B cell (primary cell): Measurements from ENCODE around the gene AATK.

Experiments used
- EZH2 ChIP-seq: IDR thresholded peaks from 2 replicates; pipeline ENCODE4 v1.6.1; 2012; ENCODE audit warnings: borderline replicate concordance, low read depth, mild to moderate bottlenecking, moderate library complexity, low read length; ENCODE audit not compliant: insufficient read depth, poor library complexity, severe bottlenecking
- TF ChIP-seq, protein P1 (sequence below): fragments of 200-600 bp; IDR thresholded peaks from one replicate; pipeline ENCODE4 v1.8.0; 2022; ENCODE audit warnings: antibody characterized with exemption, mild to moderate bottlenecking

DNA sequence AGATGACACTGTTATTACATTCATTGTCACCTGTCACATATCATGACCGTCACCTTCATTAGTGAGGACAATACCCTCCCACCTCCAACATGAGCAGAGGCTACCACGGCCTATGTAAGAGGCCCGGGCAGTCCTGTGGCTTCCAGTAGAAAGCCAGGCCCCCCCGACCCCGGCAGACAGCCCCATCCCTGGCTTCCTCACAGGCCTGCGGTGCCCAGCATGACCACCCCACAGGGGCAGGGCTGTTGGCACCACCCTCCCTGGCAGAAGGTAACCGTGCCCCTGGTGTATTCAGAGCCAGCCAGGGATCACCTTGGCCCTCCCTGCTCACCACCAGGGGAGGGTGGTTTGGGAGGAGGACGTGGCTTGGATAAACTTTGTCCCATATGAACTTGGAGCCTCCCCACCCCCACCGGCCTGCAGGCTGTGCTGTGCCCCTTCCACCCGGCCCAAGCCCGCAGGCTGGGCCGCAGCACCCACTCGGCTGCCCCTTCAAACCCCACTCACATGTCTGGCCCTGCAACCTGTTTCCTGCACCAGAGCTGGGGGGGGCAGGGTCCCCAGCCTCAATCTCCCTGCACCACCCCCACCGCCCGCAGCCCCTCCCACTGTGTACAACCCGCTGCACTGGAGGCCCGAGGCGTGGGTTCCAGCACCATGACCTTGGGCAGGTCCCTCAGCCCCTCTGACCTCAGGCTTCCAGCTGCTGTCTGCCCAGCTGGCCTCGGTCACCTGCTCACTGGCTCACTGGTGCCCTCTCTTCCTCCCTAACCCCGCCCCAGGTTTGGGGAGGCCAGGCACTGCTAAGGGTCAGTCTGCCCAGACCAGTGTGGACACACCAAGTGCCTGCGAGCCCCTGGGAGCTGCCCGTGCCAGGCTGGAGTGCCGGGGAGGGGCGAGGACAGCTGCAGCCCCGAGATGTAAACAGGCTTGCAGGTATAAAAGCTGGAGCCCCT is 12.4 kb upstream of the AATK start:
- TF ChIP-seq, protein P1, sequence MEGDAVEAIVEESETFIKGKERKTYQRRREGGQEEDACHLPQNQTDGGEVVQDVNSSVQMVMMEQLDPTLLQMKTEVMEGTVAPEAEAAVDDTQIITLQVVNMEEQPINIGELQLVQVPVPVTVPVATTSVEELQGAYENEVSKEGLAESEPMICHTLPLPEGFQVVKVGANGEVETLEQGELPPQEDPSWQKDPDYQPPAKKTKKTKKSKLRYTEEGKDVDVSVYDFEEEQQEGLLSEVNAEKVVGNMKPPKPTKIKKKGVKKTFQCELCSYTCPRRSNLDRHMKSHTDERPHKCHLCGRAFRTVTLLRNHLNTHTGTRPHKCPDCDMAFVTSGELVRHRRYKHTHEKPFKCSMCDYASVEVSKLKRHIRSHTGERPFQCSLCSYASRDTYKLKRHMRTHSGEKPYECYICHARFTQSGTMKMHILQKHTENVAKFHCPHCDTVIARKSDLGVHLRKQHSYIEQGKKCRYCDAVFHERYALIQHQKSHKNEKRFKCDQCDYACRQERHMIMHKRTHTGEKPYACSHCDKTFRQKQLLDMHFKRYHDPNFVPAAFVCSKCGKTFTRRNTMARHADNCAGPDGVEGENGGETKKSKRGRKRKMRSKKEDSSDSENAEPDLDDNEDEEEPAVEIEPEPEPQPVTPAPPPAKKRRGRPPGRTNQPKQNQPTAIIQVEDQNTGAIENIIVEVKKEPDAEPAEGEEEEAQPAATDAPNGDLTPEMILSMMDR = no peak
- TF ChIP-seq EZH2 = no peak
